Measurements from ENCODE around the gene ZNF438.

Gene ZNF438

GRCh38 chr10:31017534-31018355 is 13.9 kb downstream of the ZNF438 start:
- DNase-seq (ENCODE audit: low spot score), result no peak
- in situ Hi-C loops (cut with MboI; ENCODE audit: low pct_unique_long_range_greater_than_20kb, low sequenced_read_pairs, unreplicated experiment), result no loop called here
- no peak for TF ChIP-seq CTCF (IDR thresholded peaks at IDR 0.05; ENCODE audit: extremely low read depth, insufficient read depth, missing control alignments)

GRCh38 chr10:31014161-31014875 is 17.3 kb downstream of the ZNF438 start:
- no peak for DNase-seq (ENCODE audit: low spot score)
- TF ChIP-seq CTCF (IDR thresholded peaks at IDR 0.05; ENCODE audit: extremely low read depth, insufficient read depth, missing control alignments), result no peak
- in situ Hi-C loops (cut with MboI; ENCODE audit: low pct_unique_long_range_greater_than_20kb, low sequenced_read_pairs, unreplicated experiment), result no loop called here

DNA sequence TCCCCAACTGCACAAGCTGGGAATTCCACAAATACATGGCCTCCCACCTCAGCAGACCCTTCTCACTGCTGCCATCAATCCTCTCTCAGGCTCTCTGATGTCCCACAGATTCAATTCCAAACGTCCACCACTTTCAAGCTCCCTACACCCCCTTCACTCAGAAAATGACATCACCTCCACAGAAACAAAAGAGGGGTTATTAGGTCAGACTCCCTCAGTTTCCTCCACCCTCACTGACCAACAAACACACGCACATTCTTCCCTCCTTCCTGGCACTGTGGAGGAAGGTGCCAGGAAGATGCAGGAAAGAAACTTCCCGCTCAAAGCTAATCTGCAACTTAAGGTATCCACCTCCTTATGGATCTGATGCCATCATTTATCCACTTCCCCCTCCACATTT is 18.3 kb downstream of the ZNF438 start:
- in situ Hi-C loops (cut with MboI; ENCODE audit: low pct_unique_long_range_greater_than_20kb, low sequenced_read_pairs, unreplicated experiment), result no loop called here
- DNase-seq (ENCODE audit: low spot score), result no peak
- no peak for TF ChIP-seq CTCF (IDR thresholded peaks at IDR 0.05; ENCODE audit: extremely low read depth, insufficient read depth, missing control alignments)

DNA sequence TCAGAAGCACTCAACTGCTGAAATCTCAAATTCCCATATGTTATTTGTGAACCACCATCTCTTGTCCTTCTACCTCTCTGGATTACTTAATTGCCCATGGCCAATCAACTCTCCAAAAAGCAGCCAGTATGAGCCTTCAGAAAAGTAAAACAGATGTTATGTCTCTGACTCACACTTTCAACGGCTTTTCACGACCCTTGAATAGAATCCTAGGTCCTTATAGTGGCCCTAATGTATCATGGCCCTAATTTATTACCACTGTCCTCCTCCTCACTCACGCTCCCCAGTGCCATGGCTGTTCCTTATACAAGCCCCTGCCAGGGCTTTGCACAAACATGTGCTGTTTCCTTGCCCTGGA is 20.0 kb downstream of the ZNF438 start:
- in situ Hi-C loops (cut with MboI; ENCODE audit: low pct_unique_long_range_greater_than_20kb, low sequenced_read_pairs, unreplicated experiment), result no loop called here
- no peak for TF ChIP-seq CTCF (IDR thresholded peaks at IDR 0.05; ENCODE audit: extremely low read depth, insufficient read depth, missing control alignments)
- no peak for DNase-seq (ENCODE audit: low spot score)

- in situ Hi-C loops (cut with MboI; ENCODE audit: low pct_unique_long_range_greater_than_20kb, low sequenced_read_pairs, unreplicated experiment), result no loop called here
- no peak for DNase-seq (ENCODE audit: low spot score)
- TF ChIP-seq CTCF (IDR thresholded peaks at IDR 0.05; ENCODE audit: extremely low read depth, insufficient read depth, missing control alignments), result no peak
These were observed 20.5 kb downstream of the ZNF438 start for GRCh38 chr10:31011017-31011664.

DNA sequence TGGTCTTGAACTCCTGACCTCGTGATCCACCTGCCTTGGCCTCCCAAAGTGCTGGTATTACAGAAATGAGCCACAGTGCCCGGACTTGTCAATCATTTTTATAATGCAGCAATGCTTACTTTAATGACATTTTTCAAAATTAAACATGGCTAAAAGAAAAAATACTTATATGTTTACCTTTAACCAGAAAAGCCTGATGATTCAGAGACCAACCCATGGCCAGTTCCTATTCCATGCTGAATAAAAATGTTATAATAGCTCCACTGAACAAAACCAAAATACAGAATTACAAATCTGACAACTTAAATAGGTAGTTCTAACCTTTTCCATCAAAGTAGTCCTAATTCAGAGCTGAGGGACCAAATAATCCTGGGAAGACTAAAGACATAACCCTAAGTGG is 21.6 kb downstream of the ZNF438 start:
- DNase-seq (ENCODE audit: low spot score), result no peak
- no peak for TF ChIP-seq CTCF (IDR thresholded peaks at IDR 0.05; ENCODE audit: extremely low read depth, insufficient read depth, missing control alignments)
- in situ Hi-C loops (cut with MboI; ENCODE audit: low pct_unique_long_range_greater_than_20kb, low sequenced_read_pairs, unreplicated experiment), result no loop called here
